GM21529 (cell line): ENCODE results near the gene MED14.

Source experiments
- ATAC-seq: cut with Tn5 transposase; IDR thresholded peaks from one replicate; pipeline ENCODE4 v1.9.1; 2021; ENCODE audit not compliant: unreplicated experiment

MED14 gene

GRCh38 chrX:40729598-40730584, 5.5 kb downstream of the MED14 start:
- ATAC-seq = no peak

GRCh38 chrX:40727581-40728252, 7.6 kb downstream of the MED14 start:
- no peak for ATAC-seq

GRCh38 chrX:40727093-40727492, 8.2 kb downstream of the MED14 start:
- no peak for ATAC-seq

GRCh38 chrX:40722930-40723329, 12.4 kb downstream of the MED14 start:
- no peak for ATAC-seq

- no peak for ATAC-seq
Observed at GRCh38 chrX:40721489-40722106, 13.7 kb downstream of the MED14 start.

- no peak for ATAC-seq
Observed at GRCh38 chrX:40720792-40721191, 14.6 kb downstream of the MED14 start.

GRCh38 chrX:40720339-40720738, 15.0 kb downstream of the MED14 start:
- ATAC-seq = no peak

- no peak for ATAC-seq
Observed at GRCh38 chrX:40719731-40720130, 15.6 kb downstream of the MED14 start.

- no peak for ATAC-seq
Observed at GRCh38 chrX:40719218-40719617, 16.1 kb downstream of the MED14 start.

GRCh38 chrX:40709395-40709794, 25.9 kb downstream of the MED14 start:
- no peak for ATAC-seq

- no peak for ATAC-seq
Observed at GRCh38 chrX:40705658-40706312, 29.6 kb downstream of the MED14 start.

GRCh38 chrX:40700640-40701342, 34.6 kb downstream of the MED14 start:
- ATAC-seq = no peak

GRCh38 chrX:40698851-40699250, 36.5 kb downstream of the MED14 start:
- ATAC-seq = no peak

- no peak for ATAC-seq
Observed at GRCh38 chrX:40694802-40695201, 40.5 kb downstream of the MED14 start.

GRCh38 chrX:40688929-40689328, 46.4 kb downstream of the MED14 start:
- ATAC-seq = no peak

GRCh38 chrX:40687169-40687568, 48.2 kb downstream of the MED14 start:
- ATAC-seq = no peak

GRCh38 chrX:40685362-40685918, 49.9 kb downstream of the MED14 start:
- ATAC-seq = no peak

- ATAC-seq = no peak
Observed at GRCh38 chrX:40684092-40684491, 51.2 kb downstream of the MED14 start.

- ATAC-seq = no peak
Observed at GRCh38 chrX:40683245-40683644, 52.1 kb downstream of the MED14 start.

- ATAC-seq = no peak
Observed at GRCh38 chrX:40671126-40671525, 64.2 kb downstream of the MED14 start.
